Hepatocyte (in vitro differentiated cells): Measurements from ENCODE around the gene MSI2. TPM values are rescaled to one million over a fixed set of nuclear protein-coding genes. Genes with fewer than 3 reads are reported as not detected.

ENCODE experiments used
- DNase-seq: peaks from one replicate; pipeline ENCODE4 v3.0.0-alpha.2; 2016; ENCODE audit warnings: low spot score
- H2AFZ ChIP-seq: fragments of 200-600 bp; sonication (generic); 2 replicates; pipeline ENCODE4 v1.6.0; 2016; ENCODE audit warnings: antibody characterized with exemption, mild to moderate bottlenecking
- H3K27ac ChIP-seq: fragments of 200-600 bp; sonication (generic); 2 replicates; pipeline ENCODE4 v1.5.1; 2016; ENCODE audit warnings: mild to moderate bottlenecking
- H3K27me3 ChIP-seq: fragments of 200-600 bp; sonication (generic); 2 replicates; pipeline ENCODE4 v1.6.1; 2016
- H3K36me3 ChIP-seq: fragments of 200-600 bp; sonication (generic); replicated peaks from 2 replicates; pipeline ENCODE4 v1.5.1; 2016; ENCODE audit warnings: low read depth; ENCODE audit not compliant: insufficient read depth
- H3K4me1 ChIP-seq: fragments of 200-600 bp; sonication (generic); 2 replicates; pipeline ENCODE4 v1.5.1; 2016; ENCODE audit warnings: mild to moderate bottlenecking, moderate library complexity; ENCODE audit not compliant: insufficient read depth
- H3K4me2 ChIP-seq: fragments of 200-600 bp; sonication (generic); 2 replicates; pipeline ENCODE4 v1.6.0; 2016
- H3K4me3 ChIP-seq: fragments of 200-600 bp; sonication (generic); 2 replicates; pipeline ENCODE4 v1.5.1; 2016; ENCODE audit warnings: mild to moderate bottlenecking
- H3K79me2 ChIP-seq: fragments of 200-600 bp; sonication (generic); 2 replicates; pipeline ENCODE4 v1.6.0; 2017; ENCODE audit warnings: mild to moderate bottlenecking
- H3K9me2 ChIP-seq: fragments of 200-600 bp; sonication (generic); replicated peaks from 2 replicates; pipeline ENCODE4 v1.6.0; 2017; ENCODE audit warnings: mild to moderate bottlenecking; ENCODE audit not compliant: insufficient read depth
- H3K9me3 ChIP-seq: fragments of 200-600 bp; sonication (generic); 2 replicates; pipeline ENCODE4 v1.5.1; 2016; ENCODE audit warnings: low read depth, mild to moderate bottlenecking
- H4K20me1 ChIP-seq: fragments of 200-600 bp; sonication (generic); 2 replicates; pipeline ENCODE4 v1.6.0; 2016; ENCODE audit warnings: mild to moderate bottlenecking; ENCODE audit not compliant: insufficient read depth, poor library complexity, severe bottlenecking
- CTCF ChIP-seq: fragments of 200-600 bp; sonication (generic); IDR thresholded peaks from 2 replicates; pipeline ENCODE4 v1.5.1; 2016; ENCODE audit warnings: antibody characterized with exemption, mild to moderate bottlenecking; ENCODE audit not compliant: poor library complexity
- EZH2 ChIP-seq: fragments of 200-600 bp; sonication (generic); IDR thresholded peaks from 2 replicates; pipeline ENCODE4 v1.6.1; 2016; ENCODE audit warnings: antibody characterized with exemption, mild to moderate bottlenecking, borderline replicate concordance
- EZH2phosphoT487 ChIP-seq: fragments of 200-600 bp; sonication (generic); IDR thresholded peaks from one replicate; pipeline ENCODE4 v1.6.1; 2018; ENCODE audit warnings: antibody characterized with exemption, mild to moderate bottlenecking, low read depth, moderate library complexity; ENCODE audit not compliant: unreplicated experiment, severe bottlenecking
- WGBS: methylation state at CpG from one replicate; pipeline ENCODE4 v1.1.6; 2016; ENCODE audit warnings: low lambda C conversion rate; ENCODE audit errors: missing lambda C conversion rate; 5-methylcytosine and 5-hydroxymethylcytosine counted together
- polyA plus RNA-seq: library from polyadenylated mRNA; unstranded; fragments of >200 nt; fragmentation: Nextera tagmentation; extraction: Ambion mirVana; gene quantifications from 2 replicates; pipeline ENCODE4 v1.2.1, GENCODE V29; 2016
- total RNA-seq: library from RNA; depleted of rRNA; stranded (reverse); fragments of >200 nt; gene quantifications from 2 replicates; pipeline ENCODE4 v1.2.3, GENCODE V29; 2014

Gene MSI2
- total and polyA plus RNA-seq, 2 experiments from 2014 or later = 16.1 to 60.6 TPM

GRCh38 chr17:57478478-57479250, 222.3 kb downstream of the MSI2 start:
- no peaks in the 10 kb centered on the region for H3K9me2 ChIP-seq
- H3K4me2 ChIP-seq = no peak overlapping the region
- no peaks in the 10 kb centered on the region for H4K20me1 ChIP-seq
- H3K27ac ChIP-seq = no peak overlapping the region
- peaks cover 33% of the 10 kb centered on the region for H3K79me2 ChIP-seq
- no peak overlapping the region for H2AFZ ChIP-seq
- no peaks in the 10 kb centered on the region for H3K9me3 ChIP-seq
- WGBS = 79% methylated on average over 8 of the region's 8 CpGs
- TF ChIP-seq EZH2 (no peak), CTCF (no peak), EZH2phosphoT487 (no peak)
- no peaks in the 10 kb centered on the region for H3K36me3 ChIP-seq
- no peak overlapping the region for H3K4me3 ChIP-seq
- peaks cover 8% of the 10 kb centered on the region for H3K4me1 ChIP-seq
- DNase-seq = no peak
- H3K27me3 ChIP-seq = no peaks in the 10 kb centered on the region

DNA sequence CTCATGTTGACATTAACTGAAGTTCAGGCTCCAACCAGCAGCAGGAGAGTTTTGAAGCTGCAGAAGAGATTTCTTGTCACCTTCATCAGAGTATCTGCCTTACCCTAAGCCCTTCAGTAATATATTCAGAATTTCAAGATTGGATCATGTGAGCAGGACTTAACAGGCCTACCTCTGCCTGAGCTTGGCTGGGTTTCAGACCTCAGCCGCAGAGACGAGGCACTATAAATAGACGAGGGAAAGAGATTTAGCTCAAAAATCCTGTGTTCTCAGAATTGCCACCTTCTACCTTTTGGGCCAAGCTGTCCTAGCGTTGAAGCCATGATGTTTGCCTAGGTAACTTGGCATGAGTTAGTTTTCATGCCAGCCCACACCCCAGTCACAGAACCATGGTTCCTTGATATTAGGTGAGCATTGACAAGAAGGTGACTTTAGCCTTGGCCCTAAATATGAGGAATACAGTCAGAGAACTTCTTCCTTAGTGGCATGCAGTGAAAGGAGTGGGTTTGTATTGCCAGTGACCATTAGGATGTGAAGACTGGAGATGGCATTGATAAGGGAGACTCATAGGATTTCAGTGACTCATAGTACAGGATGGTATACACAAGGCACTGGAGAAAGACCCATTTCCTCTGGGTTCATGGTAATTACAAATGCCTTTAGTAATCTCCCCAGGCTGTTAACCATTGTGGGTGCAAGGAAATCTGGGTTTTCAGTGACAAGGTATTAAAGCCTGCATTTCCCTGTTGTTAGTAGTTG, 224.3 kb downstream of the MSI2 start:
- Histone ChIP-seq H3K27me3 (no peaks in the 10 kb centered on the region), H3K9me3 (no peaks in the 10 kb centered on the region), H3K4me3 (no peak overlapping the region), H2AFZ (no peak overlapping the region), H4K20me1 (no peaks in the 10 kb centered on the region), H3K79me2 (peaks cover 32% of the 10 kb centered on the region), H3K36me3 (no peaks in the 10 kb centered on the region), H3K4me2 (no peak overlapping the region), H3K9me2 (no peaks in the 10 kb centered on the region), H3K4me1 (peaks cover 5% of the 10 kb centered on the region), H3K27ac (peak overlapping the region; percentile 64)
- no peak for DNase-seq
- WGBS = 70% methylated on average over 4 of the region's 4 CpGs
- TF ChIP-seq EZH2 = no peak
- no peak for TF ChIP-seq EZH2phosphoT487
- no peak for TF ChIP-seq CTCF

DNA sequence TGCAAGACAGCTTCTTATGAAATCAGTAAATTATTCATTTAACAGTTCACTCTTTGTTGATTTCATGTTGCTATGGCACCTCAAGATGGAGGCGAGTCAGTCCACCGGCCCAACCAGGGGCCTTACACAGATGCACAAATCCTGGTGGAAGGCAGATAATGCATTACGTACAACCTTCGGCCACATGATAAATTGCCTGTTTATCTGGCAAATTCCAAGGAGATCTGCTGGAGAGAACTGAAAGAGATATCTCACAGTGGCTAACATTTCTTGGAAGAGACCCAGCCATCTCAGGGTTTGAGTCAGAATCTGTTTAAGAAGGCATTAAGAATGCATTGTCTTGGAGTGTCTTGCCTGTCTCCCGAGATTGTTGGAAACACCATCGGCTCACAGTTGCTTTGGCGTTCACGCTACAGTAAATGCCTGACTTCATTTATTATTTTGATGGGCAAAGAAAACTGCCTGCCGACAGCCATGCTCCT, 225.6 kb downstream of the MSI2 start:
- TF ChIP-seq EZH2phosphoT487 (no peak), EZH2 (no peak), CTCF (no peak)
- no peak overlapping the region for H3K4me3 ChIP-seq
- H4K20me1 ChIP-seq = no peaks in the 10 kb centered on the region
- 58% methylated on average over 9 of the region's 9 CpGs for WGBS
- H3K79me2 ChIP-seq = peaks cover 38% of the 10 kb centered on the region
- H3K36me3 ChIP-seq = no peaks in the 10 kb centered on the region
- H3K4me1 ChIP-seq = peaks cover 14% of the 10 kb centered on the region
- no peaks in the 10 kb centered on the region for H3K9me2 ChIP-seq
- H3K27ac ChIP-seq = peak overlapping the region; percentile 64
- no peak overlapping the region for H2AFZ ChIP-seq
- H3K4me2 ChIP-seq = peak overlapping the region; percentile 20
- no peaks in the 10 kb centered on the region for H3K9me3 ChIP-seq
- no peaks in the 10 kb centered on the region for H3K27me3 ChIP-seq
- DNase-seq = peak; percentile 70
